AG04449 (cell line): ENCODE data around the gene NXPH4.

Experiments
- CTCF ChIA-PET: fragments of 350-600 bp; formaldehyde crosslinking; extraction: SDS; loops from one replicate; lab custom pipeline; 2021; ENCODE audit warnings: antibody characterized with exemption; lab: Yijun Ruan, JAX
- POLR2A ChIA-PET: fragments of 400-600, 350-600 bp; formaldehyde crosslinking; extraction: SDS; loops from one replicate; lab custom pipeline; 2020; ENCODE audit warnings: antibody characterized with exemption, inconsistent platforms; lab: Yijun Ruan, JAX
- DNase-seq: peaks from one replicate; pipeline ENCODE4 v3.0.0-alpha.2; 2010; ENCODE audit warnings: low read depth, low spot score
- H3K4me3 ChIP-seq: 2 replicates; pipeline ENCODE4 v1.5.1; 2011; ENCODE audit warnings: low read depth, mild to moderate bottlenecking, control low read depth, low read length
- CTCF ChIP-seq: IDR thresholded peaks from one replicate; pipeline ENCODE4 v1.5.1; 2011; ENCODE audit warnings: mild to moderate bottlenecking, moderate library complexity, low read length, control low read depth, inconsistent platforms; ENCODE audit not compliant: insufficient read depth; ENCODE audit errors: missing control alignments

NXPH4 gene

GRCh38 chr12:57232156-57232756, 15.7 kb downstream of the NXPH4 start:
- ChIA-PET CTCF (interaction anchor here (1.2 to 13.3 kb wide), 5 partner anchors 9 to 220 kb away, joined by 4 to 425 read pairs (median 20); partner anchors contain the start of gene NXPH4), POLR2A (interaction anchor here (1.0 to 3.4 kb wide), 2 partner anchors 7 to 9 kb away, joined by 3 to 74 read pairs; no protein-coding TSS in a partner anchor)
- no peak for DNase-seq
- TF ChIP-seq CTCF = no peak
- peak overlapping the region; percentile 2 for H3K4me3 ChIP-seq

- H3K4me3 ChIP-seq = no peak overlapping the region
- ChIA-PET POLR2A (interaction anchor here (0.5 to 0.7 kb wide), 2 partner anchors 15 to 32 kb away, joined by 3 read pairs; no protein-coding TSS in a partner anchor), CTCF (interaction anchor here (1.6 to 13.3 kb wide), 4 partner anchors 10 to 219 kb away, joined by 3 to 425 read pairs (median 148); partner anchors contain the start of gene NXPH4)
- no peak for TF ChIP-seq CTCF
- DNase-seq = no peak
These were observed 17.0 kb downstream of the NXPH4 start for GRCh38 chr12:57233357-57234232.

- CTCF ChIA-PET = interaction anchor here (1.6 to 13.3 kb wide), 4 partner anchors 9 to 218 kb away, joined by 3 to 425 read pairs (median 148); partner anchors contain the start of gene NXPH4
- TF ChIP-seq CTCF = no peak
- POLR2A ChIA-PET = interaction anchor here (0.5 to 0.7 kb wide), 2 partner anchors 16 to 33 kb away, joined by 3 read pairs; no protein-coding TSS in a partner anchor
- no peak for DNase-seq
- H3K4me3 ChIP-seq = no peak overlapping the region
These were observed 17.6 kb downstream of the NXPH4 start for GRCh38 chr12:57234233-57234570.

GRCh38 chr12:57234571-57235016, 18.0 kb downstream of the NXPH4 start:
- no peak for DNase-seq
- TF ChIP-seq CTCF = no peak
- POLR2A ChIA-PET = interaction anchor here (0.5 kb wide), 1 partner anchor 16 kb away, joined by 3 read pairs; no protein-coding TSS in a partner anchor
- CTCF ChIA-PET = interaction anchor here (1.6 to 12.6 kb wide), 2 partner anchors 19 to 218 kb away, joined by 3 to 290 read pairs; partner anchors contain the start of gene NXPH4
- no peak overlapping the region for H3K4me3 ChIP-seq

- ChIA-PET POLR2A (no interaction called here), CTCF (interaction anchor here (0.9 to 13.5 kb wide), 3 partner anchors 12 to 217 kb away, joined by 3 to 393 read pairs (median 3); no protein-coding TSS in a partner anchor)
- H3K4me3 ChIP-seq = no peak overlapping the region
- no peak for TF ChIP-seq CTCF
- no peak for DNase-seq
These were observed 18.6 kb downstream of the NXPH4 start for GRCh38 chr12:57235017-57235727.
